ENCODE results near the gene HSPA1B.

GRCh38 chr6:31865205-31866118, 37.9 kb downstream of the HSPA1B start:
- TF ChIP-seq CTCF (IDR thresholded peaks at IDR 0.05; ENCODE audit: low read depth, low read length), result no peak
- TF ChIP-seq POLR2A (IDR thresholded peaks at IDR 0.05; ENCODE audit: extremely low read depth, insufficient read length), result no peak

All from NB4 (cell line).